Fibroblast of peridontal ligament (primary cell): ENCODE data around the gene FMO1.
"Not testable (repeated sequence)": the region's sequence is repeated elsewhere in the genome, so short reads cannot be mapped to it uniquely, and the experiment has no call there.

ENCODE experiments used
- DNase-seq: peaks from one replicate; pipeline ENCODE4 v3.0.0-alpha.2; 2010; ENCODE audit errors: extremely low read depth

The FMO1 gene

DNA sequence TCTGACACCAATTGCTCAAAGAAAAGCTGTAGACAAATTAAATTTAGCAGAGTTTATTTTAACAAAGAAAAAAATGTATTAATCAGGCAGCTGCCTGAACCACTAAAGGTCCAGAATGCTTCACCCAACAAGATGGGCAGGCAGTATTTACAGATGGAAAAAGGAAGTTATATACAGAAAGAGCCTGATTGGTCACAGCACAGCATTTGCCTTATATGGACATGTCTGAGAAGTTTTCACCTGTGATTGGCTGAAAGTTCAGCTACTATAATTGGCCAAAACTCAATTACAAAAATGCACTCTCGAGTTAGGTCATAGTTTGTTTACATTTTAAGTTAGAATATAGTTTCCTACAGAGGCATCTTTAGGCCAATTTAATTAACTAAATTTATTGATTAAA lies 15.1 kb upstream of the FMO1 start:
- DNase-seq, result no peak

DNA sequence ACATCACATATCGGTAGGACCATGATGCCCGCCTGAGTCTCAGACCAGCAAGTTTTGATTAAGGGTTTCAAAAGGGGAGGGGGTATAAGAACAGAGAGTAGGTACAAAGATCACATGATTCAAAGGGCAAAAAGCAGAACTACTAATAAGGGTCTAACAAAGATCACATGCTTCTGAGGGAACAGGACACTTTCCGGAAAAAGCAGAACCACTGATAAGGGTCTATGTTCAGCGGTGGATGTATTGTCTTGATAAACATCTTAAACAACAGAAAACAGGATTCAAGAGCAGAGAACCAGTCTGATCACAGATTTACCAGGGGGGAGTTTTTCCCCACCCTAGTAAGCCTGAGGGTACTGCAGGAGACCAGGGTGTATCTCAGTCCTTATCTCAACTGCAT lies 12.1 kb upstream of the FMO1 start:
- DNase-seq, result not testable (repeated sequence)

DNA sequence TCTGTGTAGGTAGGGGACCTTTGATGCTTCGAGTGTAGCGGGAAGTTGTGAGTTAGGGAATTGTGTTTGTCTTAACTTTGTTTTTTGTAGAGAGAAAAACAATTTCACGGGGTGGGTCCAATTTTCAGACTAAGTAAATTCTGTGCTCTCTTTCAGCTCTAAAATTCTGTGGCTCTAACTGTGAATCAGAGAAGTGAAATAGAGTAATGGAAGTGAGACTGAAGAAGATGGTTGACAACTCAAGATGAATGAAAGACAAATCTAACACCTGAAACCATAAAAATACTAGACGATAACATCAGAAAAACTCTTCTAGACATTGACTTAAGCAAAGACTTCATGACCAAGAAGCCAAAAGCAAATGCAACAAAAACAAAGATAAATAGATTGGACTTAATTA lies 4.4 kb upstream of the FMO1 start:
- DNase-seq, result no peak

GRCh38 chr1:171245458-171246064 lies 2.7 kb upstream of the FMO1 start:
- peak; percentile 60 for DNase-seq

DNA sequence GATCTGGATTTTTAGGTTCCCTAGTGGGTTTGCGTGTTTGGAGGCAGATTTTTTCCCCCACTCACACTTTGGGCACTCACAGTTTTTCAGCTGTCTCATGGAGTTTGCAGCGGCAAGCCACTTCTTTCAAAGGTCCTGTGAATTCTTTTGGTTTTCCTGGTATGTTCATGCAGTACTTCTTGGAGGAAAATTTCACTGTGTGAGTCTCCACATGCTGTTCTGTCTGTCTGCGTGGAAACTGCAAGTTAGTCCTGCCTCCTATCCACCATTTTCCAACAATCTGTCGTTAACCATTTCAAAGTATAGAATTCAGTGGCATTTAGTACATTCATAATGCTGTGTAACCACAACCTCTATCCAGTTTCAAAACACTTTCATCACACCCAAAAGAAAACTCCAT lies 793 bp upstream of the FMO1 start:
- peak; percentile 49 for DNase-seq

- DNase-seq, result no peak
Observed at GRCh38 chr1:171248841-171249240, 547 bp downstream of the FMO1 start.

GRCh38 chr1:171250263-171250662 lies 2.0 kb downstream of the FMO1 start:
- no peak for DNase-seq

DNA sequence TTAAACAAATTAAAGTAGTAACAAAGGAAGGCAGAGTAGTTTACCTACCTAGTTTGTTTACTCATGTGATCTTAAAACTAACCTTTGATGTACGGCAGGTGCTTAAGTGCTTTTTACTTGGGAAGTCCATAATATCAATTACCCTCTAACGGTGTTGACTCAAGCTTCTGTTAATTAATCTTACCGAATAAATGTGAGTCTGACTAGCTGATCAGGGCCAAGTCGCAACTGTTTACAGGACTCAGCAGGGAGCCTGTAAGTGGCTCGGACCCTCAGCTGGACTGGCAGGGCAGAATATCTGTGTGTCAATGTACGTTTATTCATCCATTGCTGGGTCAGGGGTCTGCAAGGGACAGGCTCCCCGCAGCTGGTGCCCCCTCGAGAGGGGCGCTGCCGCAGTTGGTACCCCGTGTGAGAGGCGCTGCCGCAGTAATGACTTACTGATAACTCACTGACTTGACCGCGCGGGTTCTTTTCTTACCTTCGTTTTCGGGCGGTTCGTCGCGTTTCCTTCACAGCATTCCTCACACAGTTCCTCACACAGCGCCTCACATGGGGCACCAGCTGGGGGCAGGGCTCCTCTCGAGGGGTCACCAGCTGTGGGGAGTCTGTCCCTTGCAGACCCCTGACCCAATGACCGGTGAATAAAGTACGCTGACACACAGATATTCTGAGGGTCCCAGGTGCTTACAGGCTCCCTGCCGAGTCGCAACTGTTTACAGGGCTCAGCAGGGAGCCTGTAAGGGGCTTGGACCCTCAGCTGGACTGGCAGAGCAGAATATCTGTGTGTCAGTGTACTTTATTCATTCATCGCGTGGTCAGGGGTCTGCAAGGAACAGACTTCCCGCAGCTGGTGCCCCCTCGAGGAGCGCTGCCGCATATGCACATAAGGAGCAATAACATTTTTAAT lies 3.0 kb downstream of the FMO1 start:
- DNase-seq, result peak; percentile 33

GRCh38 chr1:171251952-171252300 lies 3.6 kb downstream of the FMO1 start:
- no peak for DNase-seq

GRCh38 chr1:171252482-171252881 lies 4.2 kb downstream of the FMO1 start:
- no peak for DNase-seq

- DNase-seq, result peak; percentile 46
Observed at GRCh38 chr1:171254859-171255258, 6.6 kb downstream of the FMO1 start.

- peak; percentile 53 for DNase-seq
Observed at GRCh38 chr1:171256940-171257606, 8.8 kb downstream of the FMO1 start.

DNA sequence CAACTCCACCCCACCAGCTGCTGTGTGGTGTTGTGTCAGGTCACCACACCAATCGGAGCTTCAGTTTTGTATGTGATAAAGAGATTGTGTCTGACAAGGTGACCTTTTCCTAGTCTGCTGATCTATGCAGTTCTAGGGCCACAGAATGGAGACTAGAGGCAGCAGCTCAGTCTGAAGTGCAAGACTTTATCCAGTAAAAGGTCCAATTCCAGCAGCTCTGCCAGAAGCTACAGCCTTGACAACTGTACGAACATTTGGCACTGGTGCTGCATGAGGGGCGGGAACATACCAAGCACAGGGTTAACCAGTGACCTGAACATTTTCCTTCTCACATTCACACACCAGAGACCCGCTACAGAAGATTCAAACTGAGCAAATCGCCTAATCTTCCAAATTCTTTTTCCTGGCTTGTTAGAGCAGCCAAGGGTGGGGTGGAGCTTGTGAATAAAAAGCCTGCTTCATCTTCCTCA lies 9.3 kb downstream of the FMO1 start:
- DNase-seq, result peak; percentile 41

GRCh38 chr1:171258429-171258828 lies 10.1 kb downstream of the FMO1 start:
- no peak for DNase-seq

- no peak for DNase-seq
Observed at GRCh38 chr1:171258943-171259342, 10.6 kb downstream of the FMO1 start.

- no peak for DNase-seq
Observed at GRCh38 chr1:171261336-171261735, 13.0 kb downstream of the FMO1 start.

DNA sequence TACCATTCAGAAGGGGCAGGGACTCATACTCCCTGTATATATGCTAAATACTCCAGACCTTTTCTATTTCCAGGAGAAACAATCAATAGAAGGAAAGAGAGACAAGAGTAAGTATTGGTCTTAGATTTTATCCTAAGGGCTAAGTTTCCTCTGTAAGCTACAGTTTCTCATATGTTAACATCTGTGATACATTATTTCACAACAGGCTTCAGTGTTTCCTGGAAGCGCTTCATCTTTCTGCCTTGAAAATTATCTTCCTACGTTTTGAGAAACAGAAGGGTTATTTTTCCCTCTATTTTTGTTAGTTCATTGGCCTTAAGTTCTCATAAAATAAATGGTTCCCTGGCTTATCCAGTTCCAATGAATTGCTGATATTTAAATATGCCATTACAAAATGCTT lies 15.6 kb downstream of the FMO1 start:
- peak; percentile 70 for DNase-seq

DNA sequence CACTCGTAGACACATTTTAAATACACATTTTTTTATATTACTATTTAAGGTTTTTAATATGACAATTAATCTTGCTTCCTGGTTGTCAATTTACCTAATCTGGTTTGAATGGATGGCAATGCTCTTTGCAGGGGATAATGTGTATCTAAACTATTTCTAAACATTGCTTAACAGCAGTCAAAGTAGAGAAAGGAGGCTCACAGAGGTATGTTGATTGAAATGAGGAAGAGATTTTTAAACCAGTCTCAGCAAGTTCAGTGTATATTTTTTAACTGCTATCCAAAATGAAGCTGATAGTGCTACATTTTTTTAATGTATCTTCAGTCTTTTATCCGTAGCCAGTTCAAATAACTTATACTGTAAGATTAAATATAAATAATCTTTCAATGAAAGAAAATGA lies 17.4 kb downstream of the FMO1 start:
- DNase-seq, result no peak

GRCh38 chr1:171266930-171267329 lies 18.6 kb downstream of the FMO1 start:
- DNase-seq, result no peak

GRCh38 chr1:171267391-171267790 lies 19.1 kb downstream of the FMO1 start:
- DNase-seq, result peak; percentile 72

GRCh38 chr1:171270806-171271205 lies 22.5 kb downstream of the FMO1 start:
- DNase-seq, result no peak

DNA sequence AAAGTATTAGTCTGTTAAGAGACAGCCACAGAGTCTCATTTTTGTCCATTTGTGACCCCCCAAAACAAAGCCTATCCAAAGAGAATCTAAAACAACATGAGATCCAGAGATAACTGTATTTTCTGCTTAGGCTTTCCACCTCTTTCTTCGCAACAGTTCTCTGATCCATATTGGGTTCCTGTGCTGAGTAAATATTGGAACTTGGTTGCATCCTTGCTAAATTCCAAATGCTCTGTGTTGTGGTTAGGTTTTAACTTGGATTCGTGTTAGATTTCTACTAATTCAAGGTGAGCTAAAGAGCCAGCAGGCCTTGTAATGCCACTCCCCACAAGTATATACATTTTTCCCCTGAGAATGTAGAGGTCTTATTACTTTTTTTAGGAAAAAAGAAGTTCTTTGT lies 29.2 kb downstream of the FMO1 start:
- DNase-seq, result no peak

GRCh38 chr1:171279234-171279633 lies 30.9 kb downstream of the FMO1 start:
- no peak for DNase-seq
